HepG2 (cell line): ENCODE results near the gene RDH11. TPM values are rescaled to one million over a fixed set of nuclear protein-coding genes. Genes with fewer than 3 reads are reported as not detected.
A peak's percentile ranks its signal among the peaks of the same experiment; 100 is the strongest.

Experiments
- ARNT2 ChIP-seq: sonication (generic); formaldehyde crosslinking; IDR thresholded peaks from 2 replicates; pipeline ENCODE4 v1.8.0; 2022; ENCODE audit warnings: mild to moderate bottlenecking, low read depth, missing genetic modification reagents, moderate library complexity
- BHLHE40 ChIP-seq: IDR thresholded peaks from 2 replicates; pipeline ENCODE4 v1.6.1; 2011; ENCODE audit warnings: low read length, improper control_type of control experiment
- CBX1 ChIP-seq: IDR thresholded peaks from one replicate; pipeline ENCODE4 v1.6.1; 2016; ENCODE audit warnings: antibody characterized with exemption, low read depth
- CTCF ChIP-seq: sonication (generic); formaldehyde crosslinking; IDR thresholded peaks from 2 replicates; pipeline ENCODE4 v1.5.0; 2020; ENCODE audit warnings: mild to moderate bottlenecking, missing genetic modification reagents, moderate library complexity
- HHEX ChIP-seq: IDR thresholded peaks from 2 replicates; pipeline ENCODE4 v1.6.1; 2016; ENCODE audit warnings: control low read depth
- HMGXB4 ChIP-seq, 2 experiments: sonication (generic) in 1 of 2; formaldehyde crosslinking in 1 of 2; IDR thresholded peaks; 2 replicates each; pipeline versions ENCODE4 v1.4.0 to v1.6.1; 2018 to 2020; ENCODE audit warnings: missing genetic modification reagents in 2 of 2, borderline replicate concordance in 1 of 2, low read depth in 1 of 2, mild to moderate bottlenecking in 1 of 2, missing biosample characterization in 1 of 2
- KLF12 ChIP-seq: sonication (generic); formaldehyde crosslinking; IDR thresholded peaks from 2 replicates; pipeline ENCODE4 v1.4.0; 2020; ENCODE audit warnings: missing genetic modification reagents, borderline replicate concordance
- MBD4 ChIP-seq: IDR thresholded peaks from 2 replicates; pipeline ENCODE4 v1.6.1; 2012; ENCODE audit warnings: low read length, inconsistent platforms, borderline replicate concordance
- NCOA1 ChIP-seq: sonication (generic); formaldehyde crosslinking; IDR thresholded peaks from 2 replicates; pipeline ENCODE4 v1.9.0; 2021; ENCODE audit warnings: missing genetic modification reagents
- NCOR1 ChIP-seq: fragments of 200-600 bp; sonication (generic); IDR thresholded peaks from 2 replicates; pipeline ENCODE4 v1.7.0; 2017; ENCODE audit warnings: antibody characterized with exemption, low read length, borderline replicate concordance
- PAWR ChIP-seq: sonication (generic); formaldehyde crosslinking; IDR thresholded peaks from 2 replicates; pipeline ENCODE4 v1.4.0; 2020; ENCODE audit warnings: missing genetic modification reagents, mild to moderate bottlenecking, borderline replicate concordance
- PCBP1 ChIP-seq: fragments of 200-400 bp; formaldehyde crosslinking; IDR thresholded peaks from 2 replicates; pipeline ENCODE4 v1.6.1; 2017; ENCODE audit warnings: mild to moderate bottlenecking, low read depth, low read length, borderline replicate concordance
- PHF5A ChIP-seq: IDR thresholded peaks from one replicate; pipeline ENCODE4 v1.6.1; 2018; ENCODE audit warnings: low read depth, missing genetic modification reagents; ENCODE audit not compliant: unreplicated experiment
- RFX1 ChIP-seq: fragments of 450-650 bp; IDR thresholded peaks from 2 replicates; pipeline ENCODE4 v1.6.1; 2017
- SALL1 ChIP-seq: sonication (generic); formaldehyde crosslinking; IDR thresholded peaks from 2 replicates; pipeline ENCODE4 v1.8.0; 2022; ENCODE audit warnings: mild to moderate bottlenecking, missing genetic modification reagents
- TIGD3 ChIP-seq: sonication (generic); formaldehyde crosslinking; IDR thresholded peaks from 2 replicates; pipeline ENCODE4 v1.5.1; 2020; ENCODE audit warnings: mild to moderate bottlenecking, missing genetic modification reagents, borderline replicate concordance
- XBP1 ChIP-seq: sonication (generic); formaldehyde crosslinking; IDR thresholded peaks from 2 replicates; pipeline ENCODE4 v1.5.0; 2020; ENCODE audit warnings: missing genetic modification reagents
- ZBTB14 ChIP-seq: sonication (generic); formaldehyde crosslinking; IDR thresholded peaks from 2 replicates; pipeline ENCODE4 v1.4.0; 2020; ENCODE audit warnings: missing genetic modification reagents
- ZFP90 ChIP-seq: sonication (generic); formaldehyde crosslinking; IDR thresholded peaks from 2 replicates; pipeline ENCODE4 v1.8.0; 2022; ENCODE audit warnings: missing genetic modification reagents, mild to moderate bottlenecking, inconsistent platforms, borderline replicate concordance
- ZNF235 ChIP-seq: sonication (generic); formaldehyde crosslinking; IDR thresholded peaks from 2 replicates; pipeline ENCODE4 v1.8.1; 2023; ENCODE audit warnings: mild to moderate bottlenecking, missing genetic modification reagents, borderline replicate concordance
- ZNF749 ChIP-seq: sonication (generic); formaldehyde crosslinking; IDR thresholded peaks from 2 replicates; pipeline ENCODE4 v1.8.0; 2022; ENCODE audit warnings: mild to moderate bottlenecking, missing genetic modification reagents, moderate library complexity, borderline replicate concordance
- ZNF878 ChIP-seq: sonication (generic); formaldehyde crosslinking; IDR thresholded peaks from 2 replicates; pipeline ENCODE4 v1.8.1; 2023; ENCODE audit warnings: mild to moderate bottlenecking, missing genetic modification reagents, moderate library complexity
- polyA plus RNA-seq, 8 experiments: library from polyadenylated mRNA; depleted of rRNA in 3 of 8; stranded (reverse) in 7 of 8; unstranded in 1 of 8; fragments of >200 nt; fragmentation: Illumina TruSeq in 4 of 8; extraction: Trizol in 4 of 8; gene quantifications; 2 replicates each; pipeline versions ENCODE4 v1.2.1 to v1.2.3, GENCODE V29; 2011 to 2016; ENCODE audit warnings: low read depth in 4 of 8, missing spikeins in 1 of 8, mixed read lengths in 1 of 8; ENCODE audit not compliant: insufficient read depth in 1 of 8
- total RNA-seq, 5 experiments: library from RNA; depleted of rRNA; stranded (reverse); fragments of >200 nt; fragmentation: Illumina TruSeq; extraction: Trizol; gene quantifications; 2 replicates each; pipeline ENCODE4 v1.2.3, GENCODE V29; 2016; ENCODE audit warnings: low read depth in 1 of 5
- TF ChIP-seq, protein P1 (sequence below): sonication (generic); formaldehyde crosslinking; IDR thresholded peaks from 2 replicates; pipeline ENCODE4 v1.5.0; 2020; ENCODE audit warnings: missing genetic modification reagents

The RDH11 gene
- total and polyA plus RNA-seq, 2 of the 13 experiments (the other 11 are each of a cell fraction or from before 2014, with no cell fraction given), result 106 to 131 TPM

GRCh38 chr14:67674480-67675218 lies 20.9 kb downstream of the RDH11 start, which contains the start of gene VTI1B (continued):
- peak; percentile 64 for TF ChIP-seq CTCF (CRISPR knock-in tag)
- TF ChIP-seq ARNT2, result no peak
- TF ChIP-seq PCBP1, result no peak
- TF ChIP-seq KLF12 (CRISPR knock-in tag), result peak; percentile 78
- no peak for TF ChIP-seq PAWR (CRISPR knock-in tag)
- no peak; the same call in 1 of the 2 replicates for TF ChIP-seq TIGD3
- TF ChIP-seq CBX1, result no peak
- TF ChIP-seq NCOR1, result 0 out of 2 replicates have a peak, but pooled peaks have one; percentile 24
- TF ChIP-seq SALL1 (CRISPR knock-in tag), result peak; percentile 53
- no peak for TF ChIP-seq PHF5A
- TF ChIP-seq XBP1 (CRISPR knock-in tag), result 0 out of 2 replicates have a peak, but pooled peaks have one; percentile 34
- 0 out of 2 replicates have a peak, but pooled peaks have one; percentile 79 for TF ChIP-seq ZNF235 (CRISPR knock-in tag)
- peak; percentile 58; the same call in 1 of the 2 replicates for TF ChIP-seq ZFP90 (CRISPR knock-in tag)
- TF ChIP-seq MBD4, result no peak
- TF ChIP-seq ZNF749, result peak; percentile 2; the same call in 1 of the 2 replicates
- TF ChIP-seq, protein P1, sequence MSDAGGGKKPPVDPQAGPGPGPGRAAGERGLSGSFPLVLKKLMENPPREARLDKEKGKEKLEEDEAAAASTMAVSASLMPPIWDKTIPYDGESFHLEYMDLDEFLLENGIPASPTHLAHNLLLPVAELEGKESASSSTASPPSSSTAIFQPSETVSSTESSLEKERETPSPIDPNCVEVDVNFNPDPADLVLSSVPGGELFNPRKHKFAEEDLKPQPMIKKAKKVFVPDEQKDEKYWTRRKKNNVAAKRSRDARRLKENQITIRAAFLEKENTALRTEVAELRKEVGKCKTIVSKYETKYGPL (CRISPR knock-in tag), result 0 out of 2 replicates have a peak, but pooled peaks have one; percentile 69
- no peak; the same call in 1 of the 2 replicates for TF ChIP-seq ZNF878
- TF ChIP-seq BHLHE40, result no peak
- peak; percentile 96 for TF ChIP-seq NCOA1 (CRISPR knock-in tag)
- no peak for TF ChIP-seq RFX1
- peak in 1 of 2 experiments; percentile 83; a peak in 2 of 4 replicates for TF ChIP-seq HMGXB4 (CRISPR knock-in tag; IDR thresholded peaks at IDR 0.05; ENCODE audit: borderline replicate concordance in 1 of 2, low read depth in 1 of 2)
- peak; percentile 78 for TF ChIP-seq ZBTB14
- TF ChIP-seq HHEX, result no peak
